Left renal cortex interstitium (tissue), 4 donors: Measurements from ENCODE around the gene TJP3. TPM values are rescaled to one million over a fixed set of nuclear protein-coding genes. Genes with fewer than 3 reads are reported as not detected.
"Not testable (repeated sequence)": the region's sequence is repeated elsewhere in the genome, so short reads cannot be mapped to it uniquely, and the experiment has no call there.

ENCODE experiments used
- DNase-seq, 4 donors: peaks; one replicate each; pipeline ENCODE4 v3.0.0-alpha.2; 2013; ENCODE audit warnings: low read depth in 4 of 4, low spot score in 2 of 4, missing footprints in 1 of 4
- polyA plus RNA-seq, 4 donors: library from polyadenylated mRNA; unstranded; fragments of 120-200 nt; gene quantifications; one replicate each; pipeline ENCODE4 v1.2.1, GENCODE V29; 2013; ENCODE audit not compliant: insufficient read length in 4 of 4

The TJP3 gene, protein sequence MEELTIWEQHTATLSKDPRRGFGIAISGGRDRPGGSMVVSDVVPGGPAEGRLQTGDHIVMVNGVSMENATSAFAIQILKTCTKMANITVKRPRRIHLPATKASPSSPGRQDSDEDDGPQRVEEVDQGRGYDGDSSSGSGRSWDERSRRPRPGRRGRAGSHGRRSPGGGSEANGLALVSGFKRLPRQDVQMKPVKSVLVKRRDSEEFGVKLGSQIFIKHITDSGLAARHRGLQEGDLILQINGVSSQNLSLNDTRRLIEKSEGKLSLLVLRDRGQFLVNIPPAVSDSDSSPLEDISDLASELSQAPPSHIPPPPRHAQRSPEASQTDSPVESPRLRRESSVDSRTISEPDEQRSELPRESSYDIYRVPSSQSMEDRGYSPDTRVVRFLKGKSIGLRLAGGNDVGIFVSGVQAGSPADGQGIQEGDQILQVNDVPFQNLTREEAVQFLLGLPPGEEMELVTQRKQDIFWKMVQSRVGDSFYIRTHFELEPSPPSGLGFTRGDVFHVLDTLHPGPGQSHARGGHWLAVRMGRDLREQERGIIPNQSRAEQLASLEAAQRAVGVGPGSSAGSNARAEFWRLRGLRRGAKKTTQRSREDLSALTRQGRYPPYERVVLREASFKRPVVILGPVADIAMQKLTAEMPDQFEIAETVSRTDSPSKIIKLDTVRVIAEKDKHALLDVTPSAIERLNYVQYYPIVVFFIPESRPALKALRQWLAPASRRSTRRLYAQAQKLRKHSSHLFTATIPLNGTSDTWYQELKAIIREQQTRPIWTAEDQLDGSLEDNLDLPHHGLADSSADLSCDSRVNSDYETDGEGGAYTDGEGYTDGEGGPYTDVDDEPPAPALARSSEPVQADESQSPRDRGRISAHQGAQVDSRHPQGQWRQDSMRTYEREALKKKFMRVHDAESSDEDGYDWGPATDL
- polyA plus RNA-seq = 10 to 100 TPM in 3 of 4 donors, 1 to 10 TPM in 1; 8.6 to 16.0 (median 11.3) TPM

DNA sequence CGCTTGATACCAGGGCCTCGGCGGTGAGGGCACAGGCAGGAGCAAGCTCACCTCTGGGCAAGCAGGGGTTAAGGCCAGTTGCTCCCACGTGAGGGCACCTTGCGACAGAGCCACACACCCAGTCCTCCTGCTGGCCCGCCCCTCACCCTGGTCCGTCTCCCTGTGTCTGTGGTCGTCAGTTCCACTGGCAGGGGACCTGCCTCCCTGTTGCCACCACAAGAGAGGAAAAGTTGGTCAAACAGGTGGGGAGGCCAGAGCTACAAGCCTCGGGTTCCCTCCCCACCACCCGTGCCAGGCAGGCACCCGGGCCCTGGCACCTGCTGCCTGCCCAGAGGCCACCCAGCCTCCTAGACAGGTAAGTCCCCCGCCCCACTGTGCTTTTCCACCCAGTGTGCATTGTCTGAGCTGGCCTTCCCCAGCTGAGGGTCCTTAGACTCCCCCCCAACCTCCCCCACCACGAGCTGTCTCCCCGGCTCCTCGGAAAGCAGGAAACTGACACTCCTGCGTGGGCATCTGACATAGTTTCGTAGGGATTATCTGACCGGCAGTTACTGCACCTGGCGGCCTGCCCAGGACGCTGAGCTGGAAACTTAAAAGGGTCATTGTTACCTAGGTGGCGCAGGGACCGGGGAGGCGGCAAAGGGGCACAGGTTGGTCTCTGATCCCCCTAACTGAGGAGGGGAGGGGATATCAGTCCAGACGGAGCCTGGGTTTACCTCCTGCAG lies at the start of gene TJP3:
Gene TJP3, plus strand, starts transcription at position 178 of the 725 bp plus-strand sequence. CDS start 20,049 bp downstream, outside the sequence.
- DNase-seq = no peak

DNA sequence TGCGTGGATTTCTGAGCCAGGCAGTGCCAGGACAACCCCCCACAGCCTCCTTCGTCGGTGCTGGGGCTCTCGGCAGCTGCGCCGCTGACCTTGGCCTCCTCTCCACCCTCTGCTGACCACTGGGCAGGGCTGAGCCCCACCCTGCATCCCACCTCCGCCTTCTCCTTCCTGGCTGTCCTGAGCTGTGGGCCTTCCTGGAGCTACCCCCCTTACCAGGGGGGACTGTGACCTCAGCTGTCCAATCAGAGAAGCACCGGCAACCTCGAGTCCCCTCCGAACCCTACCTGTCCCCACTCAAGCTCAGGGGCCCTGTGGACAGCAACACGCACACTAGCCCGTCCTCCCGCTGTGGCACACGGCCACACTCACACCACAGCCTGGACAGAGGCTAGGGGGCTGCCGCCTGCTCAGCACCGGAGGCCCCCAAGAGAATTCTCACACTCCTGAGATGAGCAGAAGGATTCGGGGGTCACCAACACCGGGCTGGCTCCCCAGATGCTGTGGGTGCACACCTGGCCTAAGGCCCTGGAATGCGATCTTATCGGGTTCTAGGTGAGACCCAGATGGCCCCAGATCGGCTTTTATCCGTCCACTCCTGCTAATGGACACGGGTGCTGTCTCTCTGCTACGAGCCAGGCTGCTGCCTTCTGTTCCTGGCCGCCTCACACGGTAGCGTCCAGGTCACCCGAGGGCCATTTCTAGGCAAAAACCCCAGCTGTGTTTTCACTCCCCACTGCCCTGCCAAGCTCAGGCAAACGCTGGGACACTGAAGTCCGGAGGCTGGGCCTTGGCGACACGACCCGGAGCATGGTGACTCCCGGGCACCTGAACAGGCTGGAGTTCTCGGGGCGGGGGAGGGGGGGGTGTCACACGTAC lies 49.1 kb upstream of the TJP3 start:
- DNase-seq = no peak

DNA sequence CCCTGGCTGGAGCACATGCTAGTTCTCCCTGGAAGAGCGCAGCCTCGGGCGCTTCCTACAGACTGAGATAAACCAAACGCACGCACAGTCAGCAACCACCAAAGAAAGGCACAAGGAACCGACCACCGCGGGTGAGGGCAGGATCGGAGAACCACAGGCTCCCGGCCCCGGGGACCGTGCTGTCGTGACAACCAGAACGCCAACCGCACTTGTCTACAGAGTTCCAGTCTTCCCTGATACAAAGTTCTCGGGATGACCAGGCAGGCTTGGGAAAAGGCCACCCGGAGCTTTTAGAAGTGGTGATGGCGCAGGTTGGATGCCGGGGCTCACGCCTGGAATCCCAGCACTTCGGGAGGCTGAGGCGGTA lies 48.5 kb upstream of the TJP3 start:
- DNase-seq = no peak

DNA sequence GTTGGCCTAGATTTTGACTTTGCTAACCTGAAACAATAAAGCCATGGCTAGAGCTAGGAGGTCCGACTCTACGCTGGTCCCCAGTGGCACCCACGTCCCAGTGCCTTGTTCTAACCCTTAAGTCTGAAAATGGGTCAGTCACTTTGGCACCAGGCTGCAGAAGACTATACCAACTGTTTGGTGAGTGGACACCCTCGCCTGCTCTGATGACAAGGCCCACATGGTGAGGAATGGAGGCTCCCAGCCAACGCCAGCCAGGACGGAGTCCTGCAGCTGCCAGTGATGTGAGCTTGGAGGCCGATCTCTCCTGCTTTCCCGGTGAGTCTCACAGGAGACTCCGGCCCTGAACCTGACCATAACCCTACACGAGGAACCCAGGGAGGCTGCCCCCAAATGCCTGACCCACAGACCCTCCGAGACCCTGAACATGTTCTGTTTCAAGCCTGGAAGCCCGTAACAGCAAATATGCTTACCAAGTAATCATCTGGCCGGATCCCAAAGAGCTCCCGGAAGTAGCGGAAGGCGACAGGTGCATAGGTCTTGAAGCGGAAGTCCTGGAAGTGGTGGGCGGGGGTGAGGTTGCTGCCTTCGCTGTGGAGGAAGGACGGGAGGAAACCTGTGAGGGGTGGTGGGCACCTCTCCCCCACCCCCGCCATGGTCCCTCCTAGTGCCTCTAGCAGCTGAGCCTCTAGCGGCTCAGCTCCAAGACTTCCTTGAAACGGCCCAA lies 47.5 kb upstream of the TJP3 start:
- DNase-seq = no peak

DNA sequence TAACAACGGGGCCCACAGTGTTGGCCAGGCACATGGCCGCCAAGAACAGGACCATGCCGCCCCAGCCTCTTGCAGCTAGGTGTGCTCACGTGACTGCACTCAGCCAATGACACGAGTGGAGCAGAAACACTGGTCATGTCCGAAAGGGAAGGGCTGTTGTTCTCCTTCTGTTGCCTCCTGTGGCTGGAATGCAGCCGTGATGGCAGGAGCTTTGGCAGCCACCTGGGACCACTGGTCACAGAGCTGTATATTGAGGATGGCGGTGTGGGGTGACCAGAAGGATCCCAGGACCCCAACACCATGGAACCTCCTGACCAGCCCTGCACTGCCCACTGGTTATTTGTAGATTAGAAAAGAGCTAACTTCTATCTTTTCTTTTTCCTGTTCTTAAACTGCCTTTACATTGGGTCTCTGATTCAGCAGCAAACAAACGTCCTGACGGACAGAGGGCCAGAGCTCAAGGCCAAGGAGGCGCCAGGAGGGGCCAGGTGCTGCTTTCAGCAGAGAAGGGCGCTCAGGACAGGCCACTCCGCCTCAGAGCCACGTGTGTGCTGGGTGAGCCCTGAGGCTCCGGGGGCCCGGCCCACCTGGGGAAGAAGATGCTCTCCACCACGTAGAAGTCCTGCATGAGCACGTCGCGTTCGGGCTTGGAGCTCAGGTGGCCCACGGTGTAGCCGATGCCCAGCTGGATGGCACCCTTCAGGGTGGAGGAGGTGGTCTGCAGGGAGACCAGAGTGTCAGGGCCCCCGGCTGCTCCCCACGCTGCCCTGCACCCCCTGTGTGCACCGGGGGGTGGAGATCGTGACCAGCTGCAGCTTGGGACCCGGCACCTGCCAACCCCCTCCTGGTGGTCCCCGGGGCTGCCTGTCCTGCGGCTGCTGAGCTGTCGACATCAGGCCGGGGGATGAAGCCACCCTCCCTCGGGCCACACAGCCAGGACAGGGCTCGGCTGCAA lies 46.6 kb upstream of the TJP3 start:
- no peak for DNase-seq

DNA sequence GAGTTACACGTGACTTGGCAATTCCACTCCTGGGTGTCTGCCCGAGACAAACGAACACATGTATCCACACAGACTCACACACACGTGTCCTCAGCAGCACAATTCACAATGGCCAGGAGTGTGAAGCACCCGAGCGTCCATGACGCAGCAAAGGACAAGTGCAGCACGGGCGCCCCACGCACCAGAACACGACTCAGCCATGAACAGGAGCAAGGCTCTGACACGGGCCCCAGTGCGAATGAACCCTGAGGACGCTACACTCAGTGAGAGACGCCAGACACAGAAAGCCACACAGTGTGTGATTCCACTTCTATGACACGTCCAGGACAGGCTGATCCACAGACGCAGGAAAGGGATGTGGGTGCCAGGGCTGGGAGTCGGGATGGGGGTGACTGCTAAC lies 44.3 kb upstream of the TJP3 start:
- no peak for DNase-seq

DNA sequence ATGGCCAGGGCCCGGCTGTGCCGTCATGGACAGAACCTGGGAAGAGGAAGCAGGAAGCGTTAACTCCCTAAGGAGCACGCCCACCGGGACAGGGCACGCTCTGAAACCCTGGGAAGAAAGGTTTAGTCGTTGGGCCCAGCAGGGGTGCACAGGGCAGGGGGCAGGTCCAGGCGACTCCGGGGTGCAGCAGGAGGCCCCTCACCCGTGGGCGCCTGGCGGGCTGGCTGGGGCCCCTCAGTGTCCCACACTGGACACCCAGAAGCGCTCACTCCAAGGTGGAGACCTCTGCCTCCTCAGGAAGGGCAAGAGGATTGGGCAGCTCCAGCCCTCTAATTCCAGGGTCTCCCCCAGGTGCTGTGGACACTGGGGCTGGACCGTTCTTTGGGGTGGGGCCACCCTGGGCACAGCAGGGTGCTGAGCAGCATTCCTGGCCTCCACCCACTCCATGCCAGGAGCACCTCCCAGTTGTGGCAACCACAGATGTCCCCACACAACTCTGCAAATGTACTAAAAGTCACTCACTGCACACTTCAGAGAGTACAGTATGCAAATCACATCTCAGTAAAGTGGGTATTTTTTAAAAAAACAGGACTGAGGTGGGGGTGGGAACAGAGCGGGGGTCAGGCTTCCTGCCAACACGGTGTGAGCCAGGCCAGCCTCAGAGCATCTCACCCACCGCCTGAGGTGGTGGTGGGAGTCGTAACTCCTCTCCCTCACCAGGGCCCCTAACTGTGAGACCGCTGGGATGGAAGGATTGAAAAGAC lies 43.1 kb upstream of the TJP3 start:
- no peak for DNase-seq

DNA sequence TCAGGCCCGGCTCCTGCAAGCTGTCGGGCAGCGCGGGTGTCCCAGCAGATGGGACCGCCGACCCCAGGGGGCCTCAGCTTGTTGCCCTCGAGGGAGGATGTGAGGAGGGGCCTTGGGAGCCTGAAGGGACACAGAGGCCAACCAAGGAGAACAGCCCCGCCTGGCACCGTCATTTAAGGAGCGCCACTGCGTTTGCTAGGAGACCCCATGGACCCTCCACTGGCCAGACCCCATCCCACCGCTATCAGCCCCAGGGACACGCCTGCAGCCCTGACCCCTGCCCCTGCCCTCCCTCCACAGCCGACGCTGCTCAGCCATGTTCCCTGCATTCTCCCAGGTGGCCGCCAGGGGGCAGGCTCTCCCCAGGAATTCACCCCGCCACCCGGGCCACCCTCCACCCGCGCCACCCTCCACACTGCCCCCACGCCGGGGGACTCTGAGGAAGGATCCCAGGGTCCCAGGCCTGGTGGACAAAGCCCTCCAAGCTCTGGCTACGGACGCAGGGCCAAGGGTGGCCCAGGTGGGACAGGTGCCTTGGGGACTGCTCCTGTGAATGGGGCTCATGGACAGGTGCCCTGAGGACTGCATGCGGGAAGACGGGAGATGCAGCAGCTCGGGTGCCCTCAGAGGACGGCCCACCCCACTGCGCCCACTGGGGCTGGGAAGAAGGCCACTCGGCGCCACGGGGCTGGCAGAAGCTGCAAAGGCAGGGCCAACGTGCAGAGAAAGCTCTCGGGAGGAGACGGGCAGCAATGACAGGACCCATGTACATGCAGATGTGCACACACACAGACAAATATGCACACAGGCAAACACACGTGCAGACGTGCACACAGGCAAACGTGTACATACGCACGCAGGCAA lies 42.3 kb upstream of the TJP3 start:
- no peak for DNase-seq

DNA sequence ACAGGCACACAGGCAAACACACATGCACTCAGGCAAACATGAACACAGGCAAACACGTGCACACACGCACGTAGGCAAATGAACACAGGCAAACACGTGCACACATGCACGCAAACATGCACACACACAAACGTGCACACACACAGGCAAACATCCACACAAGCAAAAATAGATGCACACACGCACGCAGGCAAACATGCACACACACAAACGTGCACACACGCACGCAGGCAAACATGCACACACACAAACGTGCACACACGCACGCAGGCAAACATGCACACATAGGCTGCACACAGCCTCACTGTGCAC lies 41.7 kb upstream of the TJP3 start:
- DNase-seq = not testable (repeated sequence)

DNA sequence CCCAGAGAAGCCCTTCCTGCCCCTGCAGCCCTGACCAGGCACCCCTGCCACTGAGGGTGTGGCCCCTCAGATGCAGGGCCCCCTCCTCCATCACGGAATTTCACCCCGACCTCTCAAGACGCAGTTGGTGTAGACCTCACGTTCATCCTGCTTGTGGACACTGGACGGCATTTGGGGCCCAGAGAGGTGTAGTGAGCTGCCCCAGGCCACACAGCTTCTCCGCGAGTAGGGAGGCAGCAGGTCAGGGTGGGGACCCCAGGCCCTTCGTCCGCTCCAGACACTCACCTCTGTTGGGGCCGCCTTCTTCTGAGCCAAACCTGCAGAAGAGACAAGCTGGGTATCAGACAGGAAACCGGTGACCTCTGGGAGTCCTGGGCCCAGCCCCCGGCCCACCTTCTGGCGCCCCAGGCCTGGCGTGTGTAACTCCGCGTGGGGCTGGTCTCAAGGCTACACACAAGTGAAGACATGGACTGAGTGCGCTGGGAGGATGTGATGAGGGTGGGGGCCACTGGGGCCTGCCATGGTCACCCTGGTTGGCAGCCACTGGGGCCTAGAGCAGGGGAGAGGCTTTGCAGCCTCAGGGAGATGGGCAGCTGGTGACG lies 41.0 kb upstream of the TJP3 start:
- DNase-seq = no peak

DNA sequence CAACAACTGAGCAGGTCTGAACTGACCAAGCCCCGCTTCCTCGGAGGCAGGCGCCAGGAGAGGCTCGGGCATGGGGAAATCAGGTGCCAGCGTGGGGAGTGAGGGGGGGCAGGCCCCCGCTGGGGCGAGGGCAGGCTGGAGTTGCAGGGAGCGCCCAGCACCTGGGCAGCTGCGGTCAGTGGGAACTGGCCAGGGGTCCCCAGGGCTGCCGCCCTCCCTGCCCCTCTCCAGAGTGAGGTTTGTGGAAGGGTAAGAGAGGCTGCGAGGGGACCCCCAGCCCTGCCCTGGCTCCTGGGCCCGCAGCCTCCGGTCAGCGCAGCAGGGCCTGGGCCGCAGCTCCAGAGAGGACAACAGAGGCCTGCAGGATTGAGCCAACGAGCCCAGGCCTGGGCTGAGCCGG lies 40.4 kb upstream of the TJP3 start:
- DNase-seq = no peak

DNA sequence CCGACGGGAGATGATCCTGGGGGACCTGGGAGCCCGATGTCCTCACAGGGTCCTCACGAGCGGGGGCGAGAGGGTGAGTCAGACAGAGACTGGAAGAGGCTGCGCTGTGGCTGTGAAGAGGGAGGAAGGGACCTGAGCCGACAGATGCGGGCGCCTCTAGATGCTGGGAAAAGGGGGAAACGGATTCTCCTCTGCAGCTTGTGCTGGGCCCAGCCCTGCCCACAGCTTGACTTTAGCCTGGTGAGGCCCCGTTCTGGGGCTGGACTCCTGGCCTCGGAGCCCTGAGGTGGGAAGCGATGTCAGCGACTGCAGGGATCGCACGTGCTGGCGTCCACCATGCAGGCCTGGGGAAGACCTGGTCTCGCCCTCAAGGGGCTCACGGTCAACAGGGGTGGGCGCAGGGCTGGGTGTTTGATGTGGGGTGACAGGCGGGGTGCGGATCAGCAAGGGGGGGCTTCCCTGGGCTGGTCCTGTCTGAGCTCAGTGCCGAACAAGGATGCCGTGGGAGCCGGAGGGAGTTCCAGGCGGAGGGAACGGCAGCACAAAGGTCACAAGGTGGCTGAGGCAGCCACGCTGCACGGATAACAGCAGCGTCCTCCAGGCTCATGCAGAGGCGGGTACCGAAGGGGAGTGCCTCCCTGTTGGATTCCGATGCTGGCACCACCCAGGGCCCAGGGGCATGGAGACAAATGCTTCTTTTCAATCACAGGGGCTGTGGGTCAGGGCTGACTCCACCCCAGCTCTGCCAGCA lies 39.7 kb upstream of the TJP3 start:
- no peak for DNase-seq

DNA sequence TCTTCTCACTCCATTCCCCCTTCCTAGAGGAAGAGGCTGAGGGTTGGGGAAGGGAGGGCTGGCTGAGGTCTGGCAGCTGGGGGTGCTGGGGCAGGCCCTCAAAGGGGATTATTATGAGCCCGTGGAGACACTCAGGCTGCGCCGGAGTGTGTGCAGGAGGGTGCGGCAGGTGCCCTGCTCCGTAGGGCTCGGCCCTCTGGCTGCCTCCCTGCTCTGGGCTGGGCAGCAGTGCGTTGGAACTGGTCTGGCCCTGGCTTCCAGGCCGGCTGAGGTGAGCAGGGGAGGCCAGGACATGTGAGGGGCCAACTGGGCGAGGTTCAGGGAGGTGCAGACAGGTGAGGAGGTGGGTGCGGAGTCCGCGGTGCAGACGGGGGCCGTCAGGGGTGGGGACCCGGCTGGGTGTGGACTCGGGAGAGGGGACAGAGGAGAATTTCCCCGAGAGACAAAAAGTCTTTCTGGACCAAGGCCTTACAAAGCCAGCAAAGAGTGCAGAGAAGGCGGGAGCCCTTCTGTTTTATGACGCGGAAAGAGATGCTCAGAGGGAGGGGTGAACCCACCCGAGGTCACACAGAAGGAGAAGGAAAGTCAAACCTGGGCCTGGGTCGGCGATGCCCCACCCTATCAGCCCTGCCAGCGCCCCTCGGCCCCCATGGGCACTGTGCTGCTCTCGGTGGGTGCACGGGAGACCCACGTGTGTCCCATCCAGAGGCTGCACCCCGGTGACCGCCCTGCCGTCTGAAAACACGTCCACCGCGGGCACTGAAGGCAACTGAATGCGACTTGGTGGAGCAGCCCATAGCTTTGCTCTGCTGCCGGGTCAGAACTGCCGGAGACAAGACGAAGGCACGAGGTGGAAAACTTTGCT lies 38.9 kb upstream of the TJP3 start:
- DNase-seq = no peak

DNA sequence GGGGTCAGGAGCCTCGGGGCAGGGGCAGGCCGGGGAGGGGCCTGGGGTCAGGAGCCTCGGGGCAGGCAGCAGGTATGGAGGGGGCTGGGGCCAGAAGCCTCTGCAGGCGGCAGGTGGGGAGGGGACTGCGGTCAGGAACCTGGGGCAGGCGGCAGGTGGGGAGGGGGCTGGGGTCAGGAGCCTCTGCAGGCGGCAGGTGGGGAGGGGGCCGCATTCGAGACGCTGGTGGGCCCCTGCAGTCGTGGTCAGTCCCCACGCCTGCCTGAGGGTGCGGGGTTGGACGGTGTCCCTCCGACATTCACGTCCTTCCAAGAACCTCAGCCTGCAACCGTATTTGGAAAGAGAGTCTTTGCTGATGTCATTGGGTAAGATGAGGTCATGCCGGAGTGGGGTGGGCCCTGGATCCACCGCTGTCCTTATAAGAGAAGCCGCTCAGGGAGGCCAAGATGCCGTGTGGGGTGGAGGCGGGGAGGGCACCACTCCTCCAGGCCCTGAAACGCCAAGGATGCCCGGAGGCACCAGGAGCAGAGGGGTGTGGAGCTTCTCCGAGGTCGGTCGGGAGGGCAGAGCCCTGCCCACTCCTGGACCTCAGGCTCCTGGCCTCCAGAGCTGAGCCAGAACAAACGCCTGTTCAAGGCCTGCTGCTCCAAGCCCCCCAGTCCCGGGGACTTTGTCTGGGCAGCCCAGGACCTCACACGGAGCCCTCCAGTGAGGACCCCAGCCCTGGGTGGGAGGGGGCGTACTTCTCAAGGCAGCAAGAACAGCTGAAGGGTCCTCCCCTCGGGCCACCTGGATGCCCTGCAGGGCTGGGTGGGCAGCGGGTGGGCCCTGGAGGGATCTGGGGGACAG lies 38.0 kb upstream of the TJP3 start:
- DNase-seq = no peak
